Parathyroid adenoma (tissue), 2 donors: ENCODE results near the gene TTC28.

Source experiments
- H2AFZ ChIP-seq: fragments of 300-600 bp; sonication (generic); one replicate; pipeline ENCODE4 v1.7.0; 2017; ENCODE audit warnings: antibody characterized with exemption, mild to moderate bottlenecking
- H3K27ac ChIP-seq: fragments of 300-600 bp; sonication (generic); one replicate; pipeline ENCODE4 v1.7.0; 2017
- H3K27me3 ChIP-seq: fragments of 300-600 bp; sonication (generic); one replicate; pipeline ENCODE4 v1.7.0; 2017; ENCODE audit warnings: low read length; ENCODE audit not compliant: control insufficient read depth, insufficient read depth
- H3K36me3 ChIP-seq: fragments of 300-600 bp; sonication (generic); one replicate; pipeline ENCODE4 v1.7.0; 2017; ENCODE audit warnings: low read length; ENCODE audit not compliant: control insufficient read depth, insufficient read depth
- H3K4me1 ChIP-seq: fragments of 300-600 bp; sonication (generic); one replicate; pipeline ENCODE4 v1.7.0; 2017; ENCODE audit warnings: control low read depth
- H3K4me2 ChIP-seq: fragments of 300-600 bp; sonication (generic); one replicate; pipeline ENCODE4 v1.7.0; 2017; ENCODE audit warnings: low read length
- H3K4me3 ChIP-seq: fragments of 300-600 bp; sonication (generic); one replicate; pipeline ENCODE4 v1.7.0; 2017; ENCODE audit warnings: low read depth, low read length
- H3K79me2 ChIP-seq: fragments of 300-600 bp; sonication (generic); one replicate; pipeline ENCODE4 v1.7.0; 2017; ENCODE audit warnings: control low read depth
- H3K9ac ChIP-seq: fragments of 300-600 bp; sonication (generic); one replicate; pipeline ENCODE4 v1.7.0; 2017; ENCODE audit warnings: mild to moderate bottlenecking
- H3K9me3 ChIP-seq: fragments of 300-600 bp; sonication (generic); one replicate; pipeline ENCODE4 v1.7.0; 2017; ENCODE audit warnings: low read length; ENCODE audit not compliant: control insufficient read depth
- CTCF ChIP-seq: fragments of 300-600 bp; sonication (generic); IDR thresholded peaks from one replicate; pipeline ENCODE4 v1.7.0; 2017; ENCODE audit warnings: antibody characterized with exemption, mild to moderate bottlenecking
- donor health status: primary hyperparathyroidism.

Gene TTC28

GRCh38 chr22:28148816-28149465 lies 530.7 kb downstream of the TTC28 start:
- H3K27me3 ChIP-seq = no peaks in the 10 kb centered on the region
- H3K27ac ChIP-seq = no peak overlapping the region
- H3K79me2 ChIP-seq = no peaks in the 10 kb centered on the region
- no peak overlapping the region for H3K9ac ChIP-seq
- no peak for TF ChIP-seq CTCF
- no peaks in the 10 kb centered on the region for H3K36me3 ChIP-seq
- no peak overlapping the region for H2AFZ ChIP-seq
- H3K4me3 ChIP-seq = no peak overlapping the region
- peaks cover 2% of the 10 kb centered on the region for H3K4me1 ChIP-seq
- H3K9me3 ChIP-seq = no peaks in the 10 kb centered on the region
- no peak overlapping the region for H3K4me2 ChIP-seq

- Histone ChIP-seq H3K27ac (no peak overlapping the region), H3K36me3 (no peaks in the 10 kb centered on the region), H3K4me3 (no peak overlapping the region), H2AFZ (no peak overlapping the region), H3K27me3 (no peaks in the 10 kb centered on the region), H3K79me2 (no peaks in the 10 kb centered on the region), H3K4me2 (no peak overlapping the region), H3K9me3 (no peaks in the 10 kb centered on the region), H3K4me1 (peaks cover 2% of the 10 kb centered on the region), H3K9ac (no peak overlapping the region)
- TF ChIP-seq CTCF = no peak
These were observed 532.2 kb downstream of the TTC28 start for GRCh38 chr22:28147401-28147800.

GRCh38 chr22:28146401-28147314 lies 533.0 kb downstream of the TTC28 start:
- Histone ChIP-seq H3K36me3 (no peaks in the 10 kb centered on the region), H3K27ac (no peak overlapping the region), H2AFZ (no peak overlapping the region), H3K4me3 (no peak overlapping the region), H3K79me2 (no peaks in the 10 kb centered on the region), H3K9ac (no peak overlapping the region), H3K27me3 (no peaks in the 10 kb centered on the region), H3K4me1 (peaks cover 2% of the 10 kb centered on the region), H3K4me2 (no peak overlapping the region), H3K9me3 (no peaks in the 10 kb centered on the region)
- no peak for TF ChIP-seq CTCF

GRCh38 chr22:28143961-28144745 lies 535.5 kb downstream of the TTC28 start:
- Histone ChIP-seq H3K9ac (no peak overlapping the region), H3K79me2 (no peaks in the 10 kb centered on the region), H3K27me3 (no peaks in the 10 kb centered on the region), H3K4me2 (no peak overlapping the region), H3K9me3 (no peaks in the 10 kb centered on the region), H3K4me3 (no peak overlapping the region), H3K36me3 (no peaks in the 10 kb centered on the region), H2AFZ (no peak overlapping the region), H3K4me1 (peaks cover 2% of the 10 kb centered on the region), H3K27ac (no peak overlapping the region)
- TF ChIP-seq CTCF = no peak
